ENCODE data around the gene SYNDIG1.

SYNDIG1 gene

DNA sequence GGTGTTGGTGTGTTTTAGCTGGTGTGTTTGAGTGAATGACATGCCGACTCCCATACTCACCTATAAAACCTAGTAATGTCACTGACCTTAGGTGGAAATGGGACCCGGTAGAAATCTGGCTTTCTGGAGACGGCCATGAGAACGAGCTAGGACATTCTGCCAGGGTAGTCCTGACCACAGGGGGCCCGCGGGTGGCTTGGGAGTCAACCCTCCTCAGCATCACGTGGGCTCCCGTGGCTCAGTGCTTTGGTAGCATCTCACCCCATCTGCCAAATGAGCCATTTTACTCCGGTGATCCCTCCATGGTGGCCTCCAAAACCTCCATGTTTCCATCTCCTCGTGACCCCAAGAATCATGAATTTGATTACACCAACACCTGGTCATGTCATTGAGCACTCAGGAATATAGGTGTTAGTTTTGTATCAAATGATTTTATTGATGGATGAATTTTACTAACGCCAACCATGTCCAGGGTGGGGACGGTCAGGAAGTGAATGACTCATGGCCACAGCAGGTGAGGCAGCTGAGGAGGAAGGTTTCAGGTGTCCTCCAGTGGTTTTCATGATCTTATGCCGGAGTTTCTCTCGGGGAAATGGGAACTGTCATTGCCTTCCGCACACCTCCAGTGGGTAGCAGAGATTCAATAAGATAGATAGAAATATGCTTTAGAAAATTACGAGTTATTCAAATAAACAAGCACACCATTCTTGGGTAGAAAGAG lies 195.0 kb downstream of the SYNDIG1 start:
- no peak for DNase-seq

DNA sequence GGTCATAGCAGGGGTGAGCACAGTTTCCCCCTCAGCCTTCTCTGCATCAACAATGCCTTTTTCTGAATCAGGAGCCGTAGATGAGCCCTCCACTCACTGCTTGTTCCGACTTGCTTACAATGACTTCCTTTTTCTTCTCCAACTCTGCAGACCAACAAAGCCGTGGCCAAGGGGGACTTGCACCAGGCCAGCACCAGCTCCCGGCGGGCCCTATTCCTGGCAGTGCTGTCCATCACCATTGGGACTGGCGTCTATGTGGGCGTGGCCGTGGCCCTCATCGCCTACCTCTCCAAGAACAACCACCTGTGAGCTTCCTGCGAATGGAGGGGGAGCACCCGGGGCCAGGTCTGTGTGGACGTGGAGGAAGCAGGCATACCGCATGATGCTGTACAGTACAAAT lies 195.8 kb downstream of the SYNDIG1 start:
- DNase-seq = no peak

DNA sequence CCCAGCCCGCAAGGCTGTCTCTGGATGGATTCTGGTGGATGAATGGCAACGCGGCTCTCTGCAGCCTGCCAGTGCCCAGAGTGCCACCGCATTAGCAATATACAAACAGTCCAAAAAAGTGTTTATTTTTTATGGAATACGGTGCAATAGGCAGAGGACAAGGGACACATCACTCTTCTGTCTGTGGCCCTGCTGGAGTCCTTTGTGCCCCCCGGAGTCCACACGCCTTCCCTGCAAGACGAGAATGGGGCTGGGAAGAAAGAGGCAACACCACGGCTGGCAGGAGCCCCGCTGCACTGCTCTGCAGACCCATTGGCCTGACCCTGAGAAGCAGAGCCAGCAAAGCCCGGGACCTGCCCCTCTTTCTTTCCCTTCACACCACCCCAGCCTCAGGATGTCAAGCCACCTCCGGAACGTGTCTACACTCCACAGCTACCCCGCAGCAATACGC lies 196.3 kb downstream of the SYNDIG1 start:
- no peak for DNase-seq

DNA sequence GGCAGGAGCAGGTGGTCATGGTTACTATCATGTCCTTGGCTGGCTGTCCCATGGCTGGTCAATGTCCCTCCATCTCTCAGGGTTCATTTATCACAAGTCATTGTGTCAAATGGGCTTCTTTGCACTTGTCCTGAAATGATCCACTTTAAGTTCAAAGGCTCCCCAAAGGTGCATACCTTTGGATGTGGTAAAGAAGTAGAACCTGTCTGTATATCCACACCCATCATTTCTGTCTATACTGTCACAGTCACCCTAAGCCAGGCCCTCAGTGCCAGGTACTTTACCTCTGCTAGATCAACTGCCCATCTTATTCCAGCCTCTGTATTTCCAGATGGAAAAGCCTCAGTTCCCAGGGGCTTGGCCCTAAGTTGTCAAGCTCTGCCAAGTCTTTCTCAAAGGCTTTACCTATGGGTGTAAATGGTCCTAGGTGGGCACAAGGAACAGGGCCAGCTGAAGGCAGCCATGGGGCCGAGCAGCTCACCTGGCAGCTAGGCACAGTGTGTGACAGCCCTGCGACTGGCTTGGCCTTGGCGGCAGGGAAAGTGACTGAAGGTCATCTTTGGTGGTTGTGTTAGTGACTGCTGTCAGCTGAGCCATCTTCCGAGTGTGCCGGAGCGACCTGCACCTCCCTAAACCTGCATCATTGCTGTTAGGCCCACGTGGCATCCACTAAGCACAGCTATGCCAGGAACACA lies 198.4 kb downstream of the SYNDIG1 start:
- DNase-seq = no peak

DNA sequence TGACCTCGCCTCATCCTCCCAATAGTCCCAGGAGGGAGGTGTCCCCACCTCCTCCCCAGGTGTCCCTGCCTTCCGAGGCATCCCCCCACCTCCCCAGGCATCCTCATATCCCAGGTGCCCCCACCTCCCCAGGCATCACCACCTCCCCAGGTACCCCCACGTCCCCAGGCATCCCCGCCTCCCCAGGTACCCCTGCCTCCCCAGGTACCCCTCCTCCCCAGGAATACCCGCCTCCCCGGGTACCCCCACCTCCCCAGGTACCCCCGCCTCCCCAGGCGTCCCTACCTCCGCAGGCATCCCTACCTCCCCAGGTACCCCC lies 198.9 kb downstream of the SYNDIG1 start:
- DNase-seq = no peak

DNA sequence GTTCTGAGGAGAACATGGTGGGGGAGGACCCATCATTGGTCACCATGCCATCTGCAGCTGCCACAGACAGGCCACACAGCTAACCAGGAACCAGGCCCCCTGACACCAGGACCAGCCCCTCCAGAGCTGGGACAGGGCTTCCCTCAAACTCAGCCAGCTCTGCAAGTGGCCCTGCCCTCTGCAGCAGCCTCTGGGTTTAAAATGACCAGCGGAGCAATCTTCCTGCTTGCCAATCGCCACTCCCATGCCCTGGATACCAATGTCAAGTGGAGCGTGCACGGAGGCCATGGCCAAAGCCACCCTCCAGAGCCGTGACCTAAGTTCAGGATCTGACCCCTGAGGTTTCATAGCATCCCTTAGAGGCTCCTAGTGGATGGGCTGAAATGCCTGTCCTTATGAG lies 199.4 kb downstream of the SYNDIG1 start:
- DNase-seq = no peak

DNA sequence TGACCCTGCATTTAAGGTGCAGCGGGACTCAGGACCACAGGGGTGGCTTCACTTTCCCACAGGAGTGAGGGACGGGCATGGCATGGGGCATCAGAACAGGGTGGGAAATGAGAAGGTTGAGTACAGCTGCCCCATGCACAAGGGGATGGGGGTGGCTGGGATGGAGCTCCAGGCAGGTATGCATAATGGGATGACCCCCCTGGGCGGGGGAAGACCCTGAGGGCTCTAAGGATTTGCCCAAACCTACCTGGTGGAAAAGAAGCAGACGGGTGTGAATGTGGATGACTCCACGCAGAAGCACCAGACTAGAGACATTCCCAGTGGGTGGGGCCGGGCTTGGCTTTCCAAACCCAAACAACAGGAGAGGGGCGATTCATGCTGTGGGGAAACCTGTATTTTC lies 200.3 kb downstream of the SYNDIG1 start:
- DNase-seq = no peak

DNA sequence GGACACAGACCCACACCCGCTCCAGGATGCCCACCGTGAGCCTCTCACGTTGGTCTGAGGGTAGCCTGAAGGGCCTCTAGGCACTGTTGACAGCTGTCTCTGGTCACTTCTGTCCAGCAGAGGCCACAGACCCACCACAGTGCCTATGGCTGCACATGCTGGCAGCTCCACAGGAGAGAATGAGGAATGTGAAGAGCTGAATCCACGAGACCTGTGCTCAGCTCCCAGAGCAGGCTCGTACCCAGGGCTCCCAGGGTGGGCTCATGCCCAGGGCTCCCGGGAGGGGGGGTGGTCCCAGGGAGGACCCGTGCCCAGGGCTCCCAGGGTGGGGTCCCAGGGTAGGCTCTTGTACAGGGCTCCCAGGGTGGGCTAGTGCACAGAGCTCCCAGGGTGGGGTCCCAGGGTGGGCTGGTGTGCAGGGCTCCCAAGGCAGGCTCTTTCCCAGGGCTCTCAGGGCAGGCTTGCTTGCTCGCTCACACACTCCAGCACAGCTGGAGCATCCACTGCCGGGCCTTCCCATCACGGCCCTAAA lies 201.0 kb downstream of the SYNDIG1 start:
- no peak for DNase-seq

DNA sequence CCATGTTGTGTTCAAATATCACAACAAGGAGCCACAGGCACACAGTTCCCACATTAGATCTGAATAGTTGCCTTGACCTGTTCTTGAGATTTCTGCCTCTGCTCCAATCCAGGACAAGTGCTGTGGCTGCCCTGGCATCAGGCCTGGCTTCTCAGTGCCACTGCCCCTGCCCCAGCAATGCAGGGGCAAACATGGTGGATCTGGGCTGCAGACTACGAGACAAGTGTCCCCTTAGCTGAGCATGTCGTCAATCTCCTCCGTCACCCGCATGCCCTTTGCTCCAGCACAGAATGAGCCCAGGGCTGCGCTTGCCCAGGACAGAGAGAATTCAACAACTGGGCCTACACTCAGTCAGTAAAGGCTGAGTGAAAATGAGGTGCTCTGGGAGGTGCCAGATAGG lies 201.6 kb downstream of the SYNDIG1 start:
- no peak for DNase-seq

DNA sequence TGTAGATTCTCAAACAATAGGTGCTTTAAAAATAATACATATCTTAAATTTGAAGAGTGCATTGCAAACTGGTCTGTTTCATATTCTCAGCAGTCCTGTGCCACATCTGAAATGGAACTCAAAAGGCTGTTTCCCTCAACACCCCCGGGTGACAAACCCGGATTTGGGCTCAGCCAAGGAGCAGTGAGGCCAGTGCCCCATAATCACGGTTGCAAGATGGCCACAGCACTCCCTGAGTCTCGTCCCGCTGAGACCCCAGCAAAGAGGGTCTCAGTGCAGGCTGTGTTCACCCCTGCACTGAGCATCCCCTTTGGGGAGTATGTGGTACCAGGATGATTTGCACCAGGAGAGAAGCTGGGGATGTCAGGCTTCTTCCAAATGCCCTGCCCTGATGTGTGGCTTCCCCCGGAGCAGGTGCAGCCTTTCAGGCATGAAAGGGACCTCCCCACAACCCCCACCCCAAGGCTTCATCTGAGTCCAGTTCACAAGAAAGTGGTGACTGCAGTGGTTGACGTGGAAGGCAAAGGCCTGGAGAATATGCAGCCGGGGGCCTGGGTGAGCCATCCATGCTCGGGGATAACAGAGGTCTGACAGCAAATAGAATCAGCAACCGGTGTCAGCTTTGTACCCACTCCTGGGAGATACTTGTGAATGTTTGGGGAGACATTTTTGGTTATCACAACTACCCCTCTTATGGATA lies 202.9 kb downstream of the SYNDIG1 start:
- no peak for DNase-seq

DNA sequence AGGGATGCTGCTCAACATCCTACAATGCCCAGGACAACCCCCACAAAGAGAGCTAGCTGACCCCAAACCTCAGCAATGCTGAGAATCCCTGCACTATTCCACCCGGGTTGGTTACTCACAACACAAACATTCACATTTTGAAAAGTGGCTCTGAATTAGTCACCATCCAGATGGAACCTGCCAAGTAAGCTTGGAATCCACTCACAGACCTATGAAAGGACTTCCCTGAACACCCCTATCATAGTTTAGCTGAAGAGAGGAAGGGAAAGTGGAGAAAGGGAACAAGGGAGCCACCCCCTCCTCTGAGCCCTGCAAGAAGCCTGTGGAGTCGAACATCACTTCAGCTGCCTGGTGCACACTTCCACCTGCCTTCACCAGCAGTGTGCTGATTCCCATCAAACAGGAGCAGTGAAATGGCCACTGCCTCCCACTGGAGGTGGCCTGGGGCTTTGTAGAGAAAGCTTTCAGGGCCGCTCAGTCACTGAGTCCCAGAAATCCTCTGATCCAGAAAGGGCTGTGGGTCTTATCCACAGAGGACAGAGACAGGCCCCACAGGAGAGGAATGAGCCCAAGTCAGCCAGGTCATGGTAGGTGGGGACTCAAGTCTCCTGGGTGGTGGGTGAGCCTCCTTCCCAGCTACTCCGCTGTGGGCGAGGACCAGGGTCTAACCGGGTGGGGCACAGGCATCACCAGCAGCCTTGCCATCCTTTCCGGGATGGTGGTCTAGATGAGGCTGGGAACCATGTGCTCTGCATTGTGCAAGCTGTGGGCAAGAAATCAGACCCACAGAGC lies 203.7 kb downstream of the SYNDIG1 start:
- peak; percentile 78 for DNase-seq

DNA sequence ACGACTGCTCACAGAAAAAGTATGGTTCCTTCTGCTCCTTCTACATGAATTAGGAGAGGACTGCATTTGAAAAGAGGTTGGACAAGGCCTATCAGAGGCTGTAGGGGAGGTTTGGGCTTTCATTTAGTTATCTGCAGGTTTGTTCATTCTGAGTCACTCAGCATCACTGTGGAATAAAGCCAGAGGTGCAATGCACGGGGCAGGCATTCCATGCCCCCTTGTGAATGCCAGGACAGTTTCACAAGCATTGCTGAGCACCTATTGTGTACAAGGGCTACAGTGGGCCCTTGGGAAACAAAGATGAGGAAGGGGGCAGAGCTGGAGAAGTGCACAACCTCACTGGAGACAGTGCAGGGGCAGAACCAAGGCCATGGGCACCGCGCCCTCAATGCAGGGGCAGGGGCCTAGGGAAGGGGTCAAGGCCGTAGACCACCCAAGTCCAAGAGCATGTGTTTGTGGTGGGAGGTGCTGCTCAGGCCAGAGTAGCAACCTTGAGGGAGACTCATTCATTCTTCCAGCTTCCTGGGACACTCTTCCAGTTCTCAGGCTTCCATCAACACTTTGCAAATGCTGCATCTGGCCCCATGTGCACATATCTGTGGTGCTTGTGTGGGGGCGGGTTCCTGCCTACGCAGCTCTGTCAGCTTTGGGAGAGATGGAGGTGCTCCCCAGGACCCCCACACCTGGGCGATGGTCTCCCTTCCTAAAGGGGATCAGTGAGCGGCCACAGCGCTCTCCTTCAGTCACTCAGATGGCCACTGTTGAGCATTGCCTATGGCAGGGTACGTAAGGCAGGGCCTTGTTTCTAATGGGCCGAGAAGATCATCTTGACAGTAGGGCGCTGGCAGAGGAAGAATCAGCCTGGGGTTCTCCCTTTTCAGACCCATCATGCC lies 204.5 kb downstream of the SYNDIG1 start:
- peak; percentile 6 for DNase-seq

DNA sequence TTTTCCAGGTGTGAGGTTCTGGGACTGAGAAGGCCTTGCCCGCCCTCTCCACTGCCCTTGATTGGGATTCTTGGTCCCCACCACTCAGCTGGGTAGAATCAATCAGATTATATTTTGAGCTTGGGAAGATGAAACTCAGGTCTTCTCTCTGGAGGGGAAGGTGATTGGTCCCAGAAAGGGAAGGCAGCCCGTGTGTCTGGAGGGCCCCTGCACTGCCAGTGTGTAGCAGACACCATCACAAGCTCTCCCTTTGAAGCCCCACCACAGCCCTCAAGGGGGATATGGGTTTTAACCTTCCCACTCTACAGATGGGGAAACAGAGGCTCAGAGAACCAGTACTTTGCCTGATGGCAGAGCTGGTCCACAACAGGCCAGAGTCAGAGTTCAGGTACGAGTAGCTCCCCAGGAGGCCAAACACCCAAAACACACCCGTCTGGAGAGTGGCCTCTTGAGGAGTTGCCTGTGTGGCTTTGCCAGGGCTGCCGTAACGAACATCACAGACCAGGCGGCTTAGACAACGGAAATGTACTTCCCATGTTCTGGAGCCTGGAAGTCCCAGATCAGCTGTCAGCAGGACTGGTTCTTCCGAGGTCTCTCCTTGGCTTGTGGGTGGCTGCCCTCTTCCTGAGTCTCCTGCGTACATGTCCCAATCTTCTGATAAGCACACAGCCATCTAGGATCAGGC lies 205.6 kb downstream of the SYNDIG1 start:
- no peak for DNase-seq

DNA sequence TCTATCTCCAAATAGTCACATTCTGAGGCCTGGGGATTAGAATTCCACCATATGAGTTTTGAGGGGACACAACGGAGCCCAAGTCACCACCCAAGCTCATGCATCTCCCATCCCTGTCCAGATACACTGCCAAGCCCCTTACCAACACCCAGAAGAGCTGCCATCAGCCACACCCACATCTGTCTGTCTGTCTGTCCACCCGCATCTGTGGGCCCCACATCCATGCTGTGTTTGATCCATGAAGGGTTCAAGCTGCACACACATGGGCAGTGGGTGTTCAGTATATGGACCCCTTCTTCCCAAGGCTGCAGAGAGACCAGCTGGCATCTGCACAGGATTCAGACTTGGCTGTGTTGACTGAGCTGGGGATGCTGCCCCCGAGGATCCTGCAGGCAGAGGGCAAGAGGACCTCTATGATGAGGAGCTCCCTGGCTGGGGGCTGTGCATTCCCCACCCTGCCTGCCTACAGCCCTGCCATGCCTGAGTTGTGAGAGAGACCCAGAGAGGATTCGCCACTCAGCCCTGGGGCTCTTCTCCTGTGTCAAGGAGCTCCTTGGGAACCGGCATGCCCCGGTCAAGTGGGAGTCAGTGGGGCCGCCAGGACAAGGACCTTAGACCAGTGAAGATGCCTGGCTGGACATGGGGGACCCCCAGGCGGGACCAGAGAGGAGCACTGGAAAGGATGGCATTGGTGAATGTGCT lies 206.4 kb downstream of the SYNDIG1 start:
- no peak for DNase-seq

DNA sequence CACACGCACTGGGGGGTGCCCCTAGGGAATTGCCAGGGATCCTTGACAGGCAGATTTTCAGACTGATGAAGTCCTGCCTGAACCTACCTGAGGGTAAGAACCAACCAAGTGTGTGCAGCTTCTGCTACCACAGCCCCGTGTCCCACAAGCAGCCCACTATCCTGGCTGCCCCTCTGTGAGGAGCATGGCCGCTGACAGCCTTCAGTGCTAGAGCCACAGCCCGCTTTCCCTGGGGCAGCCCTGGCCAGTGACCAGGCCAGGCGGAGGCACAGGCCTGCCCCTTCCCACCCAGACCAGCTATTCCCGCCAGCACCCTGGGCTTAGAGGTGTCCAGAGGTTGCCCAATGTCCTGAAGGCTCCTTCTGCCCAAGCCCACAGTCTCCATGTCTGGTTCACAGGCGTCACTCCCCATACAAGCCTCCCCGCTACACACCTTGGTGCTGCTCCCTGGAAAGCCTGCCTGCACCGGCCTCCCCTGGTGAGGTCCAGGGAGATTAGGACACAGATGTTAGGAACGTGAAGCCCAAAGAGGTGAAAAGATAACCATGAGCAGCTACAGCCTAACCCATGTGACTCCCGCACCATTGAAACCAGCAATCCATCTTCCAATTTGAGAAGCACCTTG lies 207.0 kb downstream of the SYNDIG1 start:
- DNase-seq = no peak

DNA sequence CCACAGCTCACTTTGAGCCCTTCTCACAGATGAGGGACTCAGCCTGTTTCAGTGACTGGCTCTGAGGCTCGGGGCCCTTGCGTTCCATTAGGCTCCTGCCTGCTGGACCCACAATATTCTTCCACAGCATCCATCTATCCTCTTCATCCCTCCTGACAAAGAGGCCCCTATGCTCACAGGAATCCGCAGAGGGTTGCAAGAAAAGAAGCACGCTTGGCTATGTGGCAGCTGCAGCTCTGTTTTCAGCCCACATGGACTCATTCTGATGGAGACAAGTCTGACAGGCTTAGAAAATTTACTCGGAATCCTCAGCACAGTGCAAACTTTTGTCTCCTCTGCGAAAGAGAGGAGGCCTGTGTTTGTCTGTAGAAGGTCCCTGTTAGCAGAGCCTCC lies 207.5 kb downstream of the SYNDIG1 start:
- DNase-seq = no peak

DNA sequence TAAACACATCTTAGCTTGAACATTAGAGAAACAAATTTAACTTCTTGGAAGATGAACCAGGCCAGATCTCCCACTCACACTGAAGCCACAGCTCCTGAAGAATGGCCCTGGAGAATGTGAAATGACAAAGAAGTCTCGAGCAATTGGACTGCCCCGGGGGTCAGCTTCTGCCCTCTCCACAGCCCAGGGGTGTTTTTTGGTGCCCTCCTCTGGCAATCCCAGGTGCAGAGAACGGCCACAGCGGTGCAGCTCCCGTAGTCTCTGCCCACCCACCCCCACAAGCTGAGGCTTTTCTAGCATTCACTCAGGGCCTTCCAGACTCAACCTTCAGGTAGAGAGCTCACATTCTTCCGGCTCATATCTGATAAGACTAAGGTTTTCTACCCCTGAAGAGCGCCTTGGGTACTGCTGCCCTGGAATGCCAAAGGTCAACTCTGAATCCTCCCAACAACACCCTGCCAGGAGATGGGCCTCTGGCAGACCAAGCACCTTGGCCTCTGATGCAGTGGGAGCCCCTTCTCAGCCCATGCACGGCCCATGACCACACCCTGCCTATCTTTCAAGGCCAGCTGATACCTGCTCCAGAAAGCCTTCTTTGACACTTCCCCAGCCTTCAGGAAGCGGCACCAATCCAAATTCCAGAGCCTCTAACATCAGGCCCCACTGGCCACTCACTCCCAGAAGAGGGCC lies 208.3 kb downstream of the SYNDIG1 start:
- DNase-seq = no peak

DNA sequence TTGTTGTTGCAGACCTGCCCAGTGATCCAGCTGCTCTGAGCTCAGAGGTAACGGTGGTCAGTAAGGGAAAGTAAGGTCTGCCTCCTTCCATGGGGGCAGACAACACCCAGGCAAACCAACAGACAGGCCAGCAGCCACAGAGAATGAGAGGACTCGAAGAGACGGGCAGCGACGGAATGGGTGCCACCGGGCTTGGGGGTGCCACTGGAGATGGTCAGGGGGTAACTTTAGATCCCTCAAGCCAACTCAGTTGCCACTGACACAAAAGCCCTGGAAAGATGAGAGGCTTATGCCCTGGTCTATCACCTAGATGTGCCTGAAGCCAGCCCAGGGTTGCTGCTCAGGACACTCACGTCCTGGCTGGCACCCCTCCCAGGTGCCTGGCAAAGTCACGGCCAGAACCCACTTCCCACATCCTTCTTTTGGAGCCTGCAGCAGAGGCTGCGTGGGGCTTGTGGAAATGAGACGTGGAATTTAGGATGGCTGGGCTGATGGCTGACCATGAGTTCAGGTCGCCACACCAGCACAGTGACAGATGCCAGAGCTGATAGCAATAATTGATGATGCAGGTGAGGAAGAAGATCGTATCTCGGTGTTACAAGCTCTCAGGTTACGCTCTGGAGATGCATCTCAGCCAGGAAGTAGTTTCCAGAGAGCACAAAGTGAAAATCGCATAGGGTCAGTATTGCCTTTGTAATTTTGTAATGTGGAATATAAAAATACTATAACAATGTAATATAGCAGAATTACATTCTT lies 209.1 kb downstream of the SYNDIG1 start:
- no peak for DNase-seq

All from amniotic stem cell (primary cell).